Measurements from ENCODE around the gene VAT1L.
"Not testable (repeated sequence)": the region's sequence is repeated elsewhere in the genome, so short reads cannot be mapped to it uniquely, and the experiment has no call there.

DNA sequence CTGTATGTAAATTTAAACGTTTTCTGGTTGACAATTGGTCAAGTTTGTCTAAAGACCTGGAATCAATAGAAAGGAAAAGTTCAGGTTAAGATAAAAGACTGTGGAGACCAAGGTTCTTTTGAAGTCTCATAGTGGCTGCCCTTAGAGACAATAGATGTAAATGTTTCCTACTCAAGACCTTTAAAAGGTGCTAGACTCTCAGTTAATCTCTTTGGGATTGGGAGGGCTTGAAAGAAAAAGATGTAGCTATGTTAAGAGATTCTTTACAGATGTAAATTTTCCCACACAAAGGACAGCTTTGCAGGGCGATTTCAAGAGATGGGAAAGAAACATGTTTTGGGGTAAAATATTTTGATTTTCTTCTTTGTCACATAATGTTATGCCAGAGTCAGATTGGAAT lies 204.0 kb downstream of the VAT1L start:
- TF ChIP-seq POLR2AphosphoS5 (IDR thresholded peaks at IDR 0.05; ENCODE audit: low read depth, low read length); TAF1 (IDR thresholded peaks at IDR 0.05; ENCODE audit: borderline replicate concordance, low read depth, low read length): not testable (repeated sequence)

Measured in GM12892 (cell line).